WTC11 (cell line): Measurements from ENCODE around the gene TJAP1.

Experiments used
- CTCF ChIP-seq: fragments of 200-600 bp; IDR thresholded peaks from 2 replicates; pipeline ENCODE4 v1.8.0; 2022; ENCODE audit warnings: antibody characterized with exemption
- SP1 ChIP-seq: sonication (generic); formaldehyde crosslinking; conservative IDR thresholded peaks from 2 replicates; pipeline ENCODE4 v1.8.1; 2022; ENCODE audit warnings: missing genetic modification reagents
- ZNF232 ChIP-seq: sonication (generic); formaldehyde crosslinking; IDR thresholded peaks from 2 replicates; pipeline ENCODE4 v1.8.0; 2022; ENCODE audit warnings: mild to moderate bottlenecking, missing genetic modification reagents
- ZNF423 ChIP-seq: fragments of 250-450 bp; sonication (Bioruptor Pico); IDR thresholded peaks from 2 replicates; pipeline ENCODE4 v2.1.2; 2022; ENCODE audit warnings: mild to moderate bottlenecking, moderate library complexity
- TF ChIP-seq, protein P1 (sequence below): sonication (generic); formaldehyde crosslinking; IDR thresholded peaks from 2 replicates; pipeline ENCODE4 v1.8.1; 2022; ENCODE audit warnings: low read depth, missing genetic modification reagents, borderline replicate concordance

DNA sequence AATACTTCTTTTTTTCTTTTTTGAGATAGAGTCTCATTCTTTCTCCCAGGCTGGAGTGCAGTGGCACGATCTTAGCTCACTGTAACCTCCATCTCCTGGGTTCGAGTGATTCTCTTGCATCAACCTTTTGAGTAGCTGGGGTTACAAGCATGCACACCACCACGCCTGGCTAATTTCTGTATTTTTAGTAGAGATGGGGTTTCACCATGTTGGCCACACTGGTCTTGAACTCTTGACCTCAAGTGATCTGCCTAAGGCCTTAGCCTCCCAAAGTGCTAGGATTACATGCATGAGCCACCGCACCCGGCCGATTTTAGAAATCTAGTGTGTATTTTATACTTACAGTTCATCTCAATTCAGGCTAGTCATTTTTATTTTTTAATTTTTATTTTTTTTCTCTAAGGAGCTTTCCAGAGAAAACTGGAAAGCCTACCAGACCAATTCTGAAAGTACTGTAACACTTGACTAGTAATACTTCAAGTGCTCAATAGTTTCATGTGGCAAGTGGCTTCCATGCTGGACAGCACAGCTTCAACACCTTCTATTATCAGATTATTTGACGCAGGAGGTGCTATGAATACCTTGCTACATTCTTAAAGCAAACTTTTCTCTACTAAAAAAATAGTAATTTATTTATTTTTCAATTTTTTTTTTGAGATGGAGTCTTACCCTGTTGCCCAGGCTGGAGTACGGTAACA is 64.6 kb downstream of the TJAP1 start:
- TF ChIP-seq CTCF, result no peak
- TF ChIP-seq, protein P1, sequence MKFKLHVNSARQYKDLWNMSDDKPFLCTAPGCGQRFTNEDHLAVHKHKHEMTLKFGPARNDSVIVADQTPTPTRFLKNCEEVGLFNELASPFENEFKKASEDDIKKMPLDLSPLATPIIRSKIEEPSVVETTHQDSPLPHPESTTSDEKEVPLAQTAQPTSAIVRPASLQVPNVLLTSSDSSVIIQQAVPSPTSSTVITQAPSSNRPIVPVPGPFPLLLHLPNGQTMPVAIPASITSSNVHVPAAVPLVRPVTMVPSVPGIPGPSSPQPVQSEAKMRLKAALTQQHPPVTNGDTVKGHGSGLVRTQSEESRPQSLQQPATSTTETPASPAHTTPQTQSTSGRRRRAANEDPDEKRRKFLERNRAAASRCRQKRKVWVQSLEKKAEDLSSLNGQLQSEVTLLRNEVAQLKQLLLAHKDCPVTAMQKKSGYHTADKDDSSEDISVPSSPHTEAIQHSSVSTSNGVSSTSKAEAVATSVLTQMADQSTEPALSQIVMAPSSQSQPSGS, result no peak
- TF ChIP-seq ZNF232 (CRISPR knock-in tag), result no peak
- TF ChIP-seq ZNF423, result no peak
- TF ChIP-seq SP1 (CRISPR knock-in tag), result no peak
